ENCODE measurements around the gene UFD1.

UFD1 gene, protein sequence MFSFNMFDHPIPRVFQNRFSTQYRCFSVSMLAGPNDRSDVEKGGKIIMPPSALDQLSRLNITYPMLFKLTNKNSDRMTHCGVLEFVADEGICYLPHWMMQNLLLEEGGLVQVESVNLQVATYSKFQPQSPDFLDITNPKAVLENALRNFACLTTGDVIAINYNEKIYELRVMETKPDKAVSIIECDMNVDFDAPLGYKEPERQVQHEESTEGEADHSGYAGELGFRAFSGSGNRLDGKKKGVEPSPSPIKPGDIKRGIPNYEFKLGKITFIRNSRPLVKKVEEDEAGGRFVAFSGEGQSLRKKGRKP

GRCh38 chr22:19478901-19479354 is at the start of gene UFD1:
Gene UFD1 (minus strand): TSS chr22:19479193. CDS start chr22:19479085, 108 bp downstream.
- in situ Hi-C loops (cut with MboI; ENCODE audit: low sequenced_read_pairs) = no loop called here
- peaks cover 49% of the 10 kb centered on the region for H3K36me3 ChIP-seq (replicated peaks)
- no peaks in the 10 kb centered on the region for H3K9me3 ChIP-seq
- H3K4me3 ChIP-seq = peak within 1 kb of the TSS; percentile 92
- peak; percentile 66 to 89 for DNase-seq (ENCODE audit: low spot score in 2 of 2)
- H3K4me1 ChIP-seq = peaks cover 5% of the 10 kb centered on the region
- no peaks in the 10 kb centered on the region for H3K27me3 ChIP-seq (ENCODE audit: low read depth)

- in situ Hi-C loops (cut with MboI; ENCODE audit: low sequenced_read_pairs) = no loop called here
- H3K27me3 ChIP-seq (ENCODE audit: low read depth) = no peaks in the 10 kb centered on the region
- DNase-seq (ENCODE audit: low spot score in 2 of 2) = no peak
Observed at GRCh38 chr22:19527861-19528417, 48.9 kb upstream of the UFD1 start.

DNA sequence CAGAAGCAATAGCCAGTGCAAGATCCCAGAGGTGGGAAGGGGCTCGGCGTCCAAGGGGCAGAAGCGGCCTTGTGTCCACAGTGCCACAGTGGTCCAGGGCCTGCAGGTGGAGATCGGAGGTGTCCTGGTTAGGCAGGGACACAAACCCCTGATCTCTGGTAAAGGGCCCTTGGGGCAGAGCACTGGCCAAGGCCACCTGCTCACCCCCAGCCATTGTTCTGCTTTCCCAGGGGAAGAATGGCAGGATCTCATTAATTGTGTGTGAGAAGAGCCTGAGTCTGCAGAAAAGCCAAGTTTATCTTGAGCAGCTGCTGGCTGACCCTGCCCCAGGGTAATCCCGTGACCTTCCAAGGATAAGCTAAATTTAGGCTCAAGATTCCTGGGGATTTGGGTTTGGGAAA is 48.3 kb upstream of the UFD1 start:
- in situ Hi-C loops (cut with MboI; ENCODE audit: low sequenced_read_pairs) = no loop called here
- peak in 1 of 2 experiments; percentile 36 for DNase-seq (ENCODE audit: low spot score in 2 of 2)

More at GRCh38 chr22:19527861-19528417, 48.9 kb upstream of the UFD1 start:
- Histone ChIP-seq H3K9me3 (no peaks in the 10 kb centered on the region), H3K4me3 (no peak overlapping the region), H3K4me1 (peaks cover 6% of the 10 kb centered on the region), H3K36me3 (replicated peaks) (no peaks in the 10 kb centered on the region)

DNA sequence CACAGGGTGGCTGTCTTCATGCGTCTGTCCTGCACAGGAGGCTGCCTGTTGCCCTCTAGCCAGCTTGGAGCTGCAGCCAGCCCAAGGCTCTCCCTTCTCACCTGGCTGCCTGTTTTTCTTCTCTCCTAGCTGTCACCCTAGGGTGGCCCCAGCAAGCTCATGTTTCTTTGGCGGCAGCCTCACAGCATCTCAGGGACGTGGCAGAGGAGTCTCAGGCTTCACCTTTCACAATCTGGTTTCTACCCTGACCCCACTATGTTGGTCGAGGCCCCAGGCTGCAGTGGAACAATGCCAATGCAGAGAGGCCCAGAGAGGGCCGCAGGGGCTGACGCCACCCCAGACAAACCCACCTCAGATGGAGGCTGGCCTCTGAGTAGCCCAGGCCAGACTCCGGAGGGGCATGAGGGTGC is 47.7 kb upstream of the UFD1 start:
- H3K4me1 ChIP-seq = peaks cover 6% of the 10 kb centered on the region
- no peaks in the 10 kb centered on the region for H3K27me3 ChIP-seq (ENCODE audit: low read depth)
- no peaks in the 10 kb centered on the region for H3K9me3 ChIP-seq
- no peak for DNase-seq (ENCODE audit: low spot score in 2 of 2)
- in situ Hi-C loops (cut with MboI; ENCODE audit: low sequenced_read_pairs) = no loop called here
- H3K36me3 ChIP-seq (replicated peaks) = peaks cover under 1% of the 10 kb centered on the region; the same call in 1 of the 2 replicates
- H3K4me3 ChIP-seq = no peak overlapping the region

More for the DNA sequence above, 48.3 kb upstream of the UFD1 start:
- Histone ChIP-seq H3K4me3 (no peak overlapping the region), H3K36me3 (replicated peaks) (no peaks in the 10 kb centered on the region), H3K9me3 (no peaks in the 10 kb centered on the region), H3K4me1 (peaks cover 6% of the 10 kb centered on the region), H3K27me3 (ENCODE audit: low read depth) (no peaks in the 10 kb centered on the region)

DNA sequence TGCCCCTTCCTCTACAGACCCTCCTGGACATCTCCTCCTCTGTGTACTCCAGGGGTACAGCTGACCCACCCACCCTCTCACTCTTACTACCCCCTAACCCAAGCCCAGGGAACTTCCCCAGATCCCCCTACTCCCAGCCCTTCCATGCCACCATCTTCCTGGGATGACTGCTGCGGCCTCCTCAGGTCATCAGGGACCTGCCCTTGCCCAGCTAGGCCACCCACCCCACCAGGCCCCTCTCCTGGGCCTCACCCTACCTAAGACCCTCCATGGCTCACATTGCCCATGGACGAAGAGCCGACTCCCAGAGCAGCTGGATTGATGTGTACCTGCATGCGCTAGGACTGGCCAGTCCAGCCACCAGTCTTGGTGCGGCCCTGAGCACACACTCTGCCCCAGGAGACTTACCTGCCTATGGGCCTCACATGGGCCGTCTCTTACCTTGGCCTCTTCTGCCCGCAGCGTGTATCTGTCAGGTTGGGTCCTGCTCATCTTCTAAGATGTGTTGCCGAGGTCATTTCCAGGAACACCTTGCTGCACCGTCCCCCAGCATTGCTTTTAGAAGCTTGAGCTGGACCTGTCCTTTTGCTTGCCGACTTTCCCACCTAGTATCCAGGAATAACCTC is 47.2 kb upstream of the UFD1 start:
- Histone ChIP-seq H3K9me3 (no peaks in the 10 kb centered on the region), H3K4me3 (no peak overlapping the region), H3K27me3 (ENCODE audit: low read depth) (no peaks in the 10 kb centered on the region), H3K4me1 (peaks cover 6% of the 10 kb centered on the region), H3K36me3 (replicated peaks) (peaks cover 5% of the 10 kb centered on the region; the same call in 1 of the 2 replicates)
- DNase-seq (ENCODE audit: low spot score in 2 of 2) = no peak
- in situ Hi-C loops (cut with MboI; ENCODE audit: low sequenced_read_pairs) = no loop called here

GRCh38 chr22:19525666-19526065 is 46.7 kb upstream of the UFD1 start:
- no peak for DNase-seq (ENCODE audit: low spot score in 2 of 2)
- in situ Hi-C loops (cut with MboI; ENCODE audit: low sequenced_read_pairs) = no loop called here
- no peak overlapping the region for H3K4me3 ChIP-seq
- peaks cover 11% of the 10 kb centered on the region; the same call in 1 of the 2 replicates for H3K36me3 ChIP-seq (replicated peaks)
- no peaks in the 10 kb centered on the region for H3K27me3 ChIP-seq (ENCODE audit: low read depth)
- H3K4me1 ChIP-seq = peaks cover 6% of the 10 kb centered on the region
- H3K9me3 ChIP-seq = no peaks in the 10 kb centered on the region

- H3K4me3 ChIP-seq = no peak overlapping the region
- H3K27me3 ChIP-seq (ENCODE audit: low read depth) = no peaks in the 10 kb centered on the region
- peaks cover 6% of the 10 kb centered on the region for H3K4me1 ChIP-seq
- in situ Hi-C loops (cut with MboI; ENCODE audit: low sequenced_read_pairs) = no loop called here
- H3K9me3 ChIP-seq = no peaks in the 10 kb centered on the region
- no peak for DNase-seq (ENCODE audit: low spot score in 2 of 2)
- H3K36me3 ChIP-seq (replicated peaks) = peaks cover 12% of the 10 kb centered on the region; the same call in 1 of the 2 replicates
Observed at GRCh38 chr22:19525116-19525660, 46.2 kb upstream of the UFD1 start.

GRCh38 chr22:19524170-19525115 is 45.5 kb upstream of the UFD1 start, which contains the start of gene CLDN5:
Gene CLDN5 (minus strand): TSS chr22:19524410. CDS start chr22:19524255, 155 bp downstream.
- no peaks in the 10 kb centered on the region for H3K9me3 ChIP-seq
- no peaks in the 10 kb centered on the region for H3K27me3 ChIP-seq (ENCODE audit: low read depth)
- in situ Hi-C loops (cut with MboI; ENCODE audit: low sequenced_read_pairs) = loop anchor here (25.0 kb wide), 1 partner anchor 112 kb away; no protein-coding TSS in a partner anchor
- peaks cover 6% of the 10 kb centered on the region for H3K4me1 ChIP-seq
- DNase-seq (ENCODE audit: low spot score in 2 of 2) = no peak
- H3K36me3 ChIP-seq (replicated peaks) = peaks cover 13% of the 10 kb centered on the region
- H3K4me3 ChIP-seq = no peak within 1 kb of the TSS

GRCh38 chr22:19523240-19524169 is 44.5 kb upstream of the UFD1 start:
- no peak overlapping the region for H3K4me3 ChIP-seq
- in situ Hi-C loops (cut with MboI; ENCODE audit: low sequenced_read_pairs) = loop anchor here (25.0 kb wide), 1 partner anchor 111 kb away; no protein-coding TSS in a partner anchor
- no peak for DNase-seq (ENCODE audit: low spot score in 2 of 2)

GRCh38 chr22:19522881-19523239 is 43.9 kb upstream of the UFD1 start:
- in situ Hi-C loops (cut with MboI; ENCODE audit: low sequenced_read_pairs) = loop anchor here (25.0 kb wide), 1 partner anchor 111 kb away; no protein-coding TSS in a partner anchor
- peaks cover 23% of the 10 kb centered on the region for H3K36me3 ChIP-seq (replicated peaks)
- no peaks in the 10 kb centered on the region for H3K9me3 ChIP-seq
- H3K27me3 ChIP-seq (ENCODE audit: low read depth) = no peaks in the 10 kb centered on the region
- H3K4me3 ChIP-seq = no peak overlapping the region
- DNase-seq (ENCODE audit: low spot score in 2 of 2) = no peak
- peaks cover 6% of the 10 kb centered on the region for H3K4me1 ChIP-seq

More at GRCh38 chr22:19523240-19524169, 44.5 kb upstream of the UFD1 start:
- no peaks in the 10 kb centered on the region for H3K9me3 ChIP-seq
- H3K36me3 ChIP-seq (replicated peaks) = peaks cover 23% of the 10 kb centered on the region
- peaks cover 6% of the 10 kb centered on the region for H3K4me1 ChIP-seq
- no peaks in the 10 kb centered on the region for H3K27me3 ChIP-seq (ENCODE audit: low read depth)

DNA sequence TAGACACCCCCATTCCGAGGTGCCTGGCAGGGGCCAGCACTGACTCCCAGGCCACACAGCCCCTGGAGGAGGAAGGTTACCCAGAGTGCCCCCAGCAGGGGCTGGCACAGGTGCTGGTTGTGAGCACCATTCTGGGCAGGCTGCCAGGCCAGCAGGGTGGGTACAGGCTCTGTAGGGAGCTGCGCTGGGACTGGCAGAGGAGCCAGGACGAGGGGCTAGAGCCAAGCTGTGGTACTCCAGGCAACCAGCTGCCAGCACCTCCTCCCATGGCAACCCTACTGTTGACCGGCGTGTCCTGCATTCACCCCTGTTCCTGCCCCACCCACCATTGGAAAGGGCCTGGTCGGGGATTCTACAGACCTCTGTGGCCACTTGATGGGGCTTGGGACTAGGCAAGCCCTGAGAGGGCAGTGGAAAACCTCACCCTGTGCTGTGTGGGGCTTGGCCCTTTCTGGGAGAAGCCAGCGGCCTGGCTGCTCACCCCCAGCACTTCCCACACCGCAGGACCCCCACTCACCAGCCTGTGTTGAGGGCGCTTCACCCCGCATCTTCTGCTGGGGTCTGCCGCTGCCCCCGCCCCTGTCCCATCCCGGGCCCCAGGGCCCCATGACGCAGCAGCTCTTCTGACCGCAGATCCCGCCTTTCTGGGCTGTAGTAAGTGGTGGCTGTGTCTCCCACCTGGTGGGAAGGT is 43.3 kb upstream of the UFD1 start:
- no peak for DNase-seq (ENCODE audit: low spot score in 2 of 2)
- H3K36me3 ChIP-seq (replicated peaks) = peaks cover 25% of the 10 kb centered on the region
- H3K4me1 ChIP-seq = peaks cover 1% of the 10 kb centered on the region; the same call in 1 of the 2 replicates
- H3K9me3 ChIP-seq = no peaks in the 10 kb centered on the region
- no peaks in the 10 kb centered on the region for H3K27me3 ChIP-seq (ENCODE audit: low read depth)
- H3K4me3 ChIP-seq = no peak overlapping the region
- in situ Hi-C loops (cut with MboI; ENCODE audit: low sequenced_read_pairs) = loop anchor here (25.0 kb wide), 1 partner anchor 110 kb away; no protein-coding TSS in a partner anchor

Measured in HAP-1 (cell line).